Chondrocyte (in vitro differentiated cells): Measurements from ENCODE around the gene WDR86. TPM values are rescaled to one million over a fixed set of nuclear protein-coding genes. Genes with fewer than 3 reads are reported as not detected.

Experiments used
- DNase-seq: peaks from one replicate; pipeline ENCODE4 v3.0.0; 2021; ENCODE audit warnings: mixed read lengths, low spot score
- H3K27ac Mint-ChIP-seq: one replicate; pipeline ENCODE4 v1.8.0; 2021; ENCODE audit warnings: mild to moderate bottlenecking, moderate library complexity, mixed read lengths; ENCODE audit not compliant: unreplicated experiment
- H3K27me3 Mint-ChIP-seq: 2 replicates; pipeline ENCODE4 v1.8.0; 2021; ENCODE audit warnings: low read depth, mixed read lengths
- H3K36me3 Mint-ChIP-seq: 2 replicates; pipeline ENCODE4 v1.8.0; 2021; ENCODE audit warnings: low read depth, mixed read lengths
- H3K4me1 Mint-ChIP-seq: 2 replicates; pipeline ENCODE4 v1.8.0; 2021; ENCODE audit warnings: low read depth, mild to moderate bottlenecking, mixed read lengths
- H3K4me3 Mint-ChIP-seq: one replicate; pipeline ENCODE4 v1.8.0; 2021; ENCODE audit warnings: mild to moderate bottlenecking, moderate library complexity, mixed read lengths; ENCODE audit not compliant: unreplicated experiment
- H3K9me3 Mint-ChIP-seq: 2 replicates; pipeline ENCODE4 v1.8.0; 2021; ENCODE audit warnings: low read depth, mixed read lengths
- total RNA-seq: library from RNA; stranded (reverse); gene quantifications from 3 replicates; pipeline ENCODE4 v1.2.1, GENCODE V29; 2021
- TF ChIP-seq, protein P1 (sequence below): fragments of 200-600 bp; sonication (generic); IDR thresholded peaks from 2 replicates; pipeline ENCODE4 v1.5.0; 2021; ENCODE audit warnings: antibody characterized with exemption, mild to moderate bottlenecking, moderate library complexity

Gene WDR86
- total RNA-seq, 1 donor from 2014 or later: not detected

GRCh38 chr7:151432658-151433521, 23.1 kb upstream of the WDR86 start:
- DNase-seq: no peak
- Mint-ChIP-seq H3K36me3 (no peaks in the 10 kb centered on the region), H3K4me1 (peaks cover 28% of the 10 kb centered on the region), H3K4me3 (no peak overlapping the region), H3K27me3 (no peaks in the 10 kb centered on the region), H3K9me3 (no peaks in the 10 kb centered on the region), H3K27ac (no peak overlapping the region)
- TF ChIP-seq, protein P1, sequence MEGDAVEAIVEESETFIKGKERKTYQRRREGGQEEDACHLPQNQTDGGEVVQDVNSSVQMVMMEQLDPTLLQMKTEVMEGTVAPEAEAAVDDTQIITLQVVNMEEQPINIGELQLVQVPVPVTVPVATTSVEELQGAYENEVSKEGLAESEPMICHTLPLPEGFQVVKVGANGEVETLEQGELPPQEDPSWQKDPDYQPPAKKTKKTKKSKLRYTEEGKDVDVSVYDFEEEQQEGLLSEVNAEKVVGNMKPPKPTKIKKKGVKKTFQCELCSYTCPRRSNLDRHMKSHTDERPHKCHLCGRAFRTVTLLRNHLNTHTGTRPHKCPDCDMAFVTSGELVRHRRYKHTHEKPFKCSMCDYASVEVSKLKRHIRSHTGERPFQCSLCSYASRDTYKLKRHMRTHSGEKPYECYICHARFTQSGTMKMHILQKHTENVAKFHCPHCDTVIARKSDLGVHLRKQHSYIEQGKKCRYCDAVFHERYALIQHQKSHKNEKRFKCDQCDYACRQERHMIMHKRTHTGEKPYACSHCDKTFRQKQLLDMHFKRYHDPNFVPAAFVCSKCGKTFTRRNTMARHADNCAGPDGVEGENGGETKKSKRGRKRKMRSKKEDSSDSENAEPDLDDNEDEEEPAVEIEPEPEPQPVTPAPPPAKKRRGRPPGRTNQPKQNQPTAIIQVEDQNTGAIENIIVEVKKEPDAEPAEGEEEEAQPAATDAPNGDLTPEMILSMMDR: no peak

DNA sequence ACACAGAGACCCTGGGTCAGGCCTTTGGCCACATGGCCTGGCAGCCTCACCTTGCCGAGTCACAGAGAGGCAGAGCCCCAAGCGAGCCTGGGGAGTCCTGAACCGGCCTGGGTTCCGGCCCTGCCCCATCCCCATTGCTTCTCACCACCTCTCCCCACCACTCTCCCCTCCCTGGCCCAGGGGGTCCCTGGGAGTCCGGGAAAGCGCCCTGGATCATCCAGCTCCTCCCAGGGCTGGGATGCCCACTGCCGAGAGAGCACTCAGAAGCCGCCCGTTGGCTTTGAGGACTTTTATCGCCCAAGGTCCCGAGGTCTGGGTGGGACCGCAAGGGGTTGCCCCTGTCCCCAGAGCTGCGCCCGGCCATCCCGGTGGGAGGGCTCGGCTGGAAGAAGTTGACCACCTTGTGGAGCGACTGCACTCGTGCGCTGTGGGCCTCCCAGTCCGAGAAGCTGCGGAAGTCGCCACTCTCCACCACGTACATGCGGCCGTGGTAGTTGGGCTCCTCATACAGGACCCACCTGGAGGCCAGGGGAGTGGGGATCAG, 22.0 kb upstream of the WDR86 start:
- Mint-ChIP-seq H3K4me3 (no peak overlapping the region), H3K9me3 (no peaks in the 10 kb centered on the region), H3K27me3 (no peaks in the 10 kb centered on the region), H3K36me3 (no peaks in the 10 kb centered on the region), H3K27ac (no peak overlapping the region), H3K4me1 (peaks cover 30% of the 10 kb centered on the region)
- no peak for DNase-seq
- TF ChIP-seq, protein P1: no peak

DNA sequence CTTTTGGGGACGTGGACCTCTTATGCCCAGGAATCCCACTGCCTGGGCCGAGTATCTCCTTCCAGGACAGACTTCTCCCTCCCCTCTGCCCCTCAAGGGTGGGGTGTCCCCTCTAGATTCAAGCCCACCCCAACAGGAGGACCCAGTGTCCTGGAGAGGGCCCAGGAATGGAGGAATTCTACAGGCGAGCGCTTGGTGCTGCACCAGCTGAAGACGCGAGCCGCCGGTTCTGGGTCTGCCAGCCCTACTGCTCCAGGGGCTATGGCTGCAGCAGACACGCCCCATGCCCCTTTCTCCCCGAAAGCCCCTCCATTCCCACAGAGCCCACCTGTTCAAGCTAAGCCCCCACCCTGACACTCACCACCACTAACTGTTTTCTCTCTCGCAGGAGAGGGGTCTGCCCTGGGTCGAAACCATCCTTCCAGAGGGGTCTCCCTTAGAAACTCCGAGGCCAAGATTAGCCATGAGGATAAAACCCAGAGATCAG, 21.5 kb upstream of the WDR86 start:
- Mint-ChIP-seq H3K27ac (no peak overlapping the region), H3K9me3 (no peaks in the 10 kb centered on the region), H3K4me1 (peaks cover 32% of the 10 kb centered on the region), H3K4me3 (no peak overlapping the region), H3K27me3 (no peaks in the 10 kb centered on the region), H3K36me3 (no peaks in the 10 kb centered on the region)
- TF ChIP-seq, protein P1: no peak
- DNase-seq: no peak

DNA sequence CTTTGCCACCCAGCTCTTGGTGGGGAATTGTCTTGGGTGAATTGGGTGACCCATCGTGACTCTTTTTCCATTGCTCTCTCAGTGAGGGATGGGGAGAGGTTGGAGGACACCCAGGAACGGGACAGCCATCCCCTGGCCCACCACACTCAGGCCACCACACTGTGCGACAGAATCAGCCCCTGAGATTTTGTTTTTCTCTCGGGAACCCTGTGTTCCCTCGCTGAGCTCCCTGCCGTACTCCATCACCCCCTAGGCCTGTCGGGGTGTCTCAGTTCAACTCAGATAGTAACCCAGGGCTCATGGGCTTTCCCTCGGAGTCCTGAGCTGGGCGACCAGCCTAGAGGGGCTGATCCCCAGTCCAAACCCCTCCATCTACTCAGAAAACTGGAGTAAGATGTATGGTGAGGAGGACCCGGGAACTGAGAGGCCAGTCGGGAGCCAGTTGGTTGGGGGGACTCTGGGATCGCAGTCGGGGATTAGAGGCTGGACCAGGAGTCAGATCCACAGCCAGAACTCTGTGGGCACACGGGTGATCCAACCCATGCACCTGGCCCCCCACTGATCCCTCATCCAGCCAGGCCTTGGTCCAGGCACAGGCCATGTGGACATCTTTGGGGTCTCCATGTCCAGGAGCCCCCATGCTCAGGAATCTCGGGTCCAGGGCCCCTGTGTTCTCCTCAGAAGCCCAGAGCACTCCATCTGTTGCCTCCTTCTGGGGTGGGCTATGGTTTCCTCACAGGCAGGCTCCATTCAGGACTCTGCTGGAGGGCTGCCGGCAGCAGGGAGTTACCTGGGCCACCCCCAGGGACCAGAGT, 20.8 kb upstream of the WDR86 start:
- Mint-ChIP-seq H3K27me3 (no peaks in the 10 kb centered on the region), H3K36me3 (no peaks in the 10 kb centered on the region), H3K27ac (no peak overlapping the region)

More for the DNA sequence above, 20.8 kb upstream of the WDR86 start:
- no peak for DNase-seq
- TF ChIP-seq, protein P1: no peak
- H3K9me3 Mint-ChIP-seq: no peaks in the 10 kb centered on the region
- no peak overlapping the region for H3K4me3 Mint-ChIP-seq
- peaks cover 39% of the 10 kb centered on the region for H3K4me1 Mint-ChIP-seq
